ENCODE data around the gene URB2.

The URB2 gene

DNA sequence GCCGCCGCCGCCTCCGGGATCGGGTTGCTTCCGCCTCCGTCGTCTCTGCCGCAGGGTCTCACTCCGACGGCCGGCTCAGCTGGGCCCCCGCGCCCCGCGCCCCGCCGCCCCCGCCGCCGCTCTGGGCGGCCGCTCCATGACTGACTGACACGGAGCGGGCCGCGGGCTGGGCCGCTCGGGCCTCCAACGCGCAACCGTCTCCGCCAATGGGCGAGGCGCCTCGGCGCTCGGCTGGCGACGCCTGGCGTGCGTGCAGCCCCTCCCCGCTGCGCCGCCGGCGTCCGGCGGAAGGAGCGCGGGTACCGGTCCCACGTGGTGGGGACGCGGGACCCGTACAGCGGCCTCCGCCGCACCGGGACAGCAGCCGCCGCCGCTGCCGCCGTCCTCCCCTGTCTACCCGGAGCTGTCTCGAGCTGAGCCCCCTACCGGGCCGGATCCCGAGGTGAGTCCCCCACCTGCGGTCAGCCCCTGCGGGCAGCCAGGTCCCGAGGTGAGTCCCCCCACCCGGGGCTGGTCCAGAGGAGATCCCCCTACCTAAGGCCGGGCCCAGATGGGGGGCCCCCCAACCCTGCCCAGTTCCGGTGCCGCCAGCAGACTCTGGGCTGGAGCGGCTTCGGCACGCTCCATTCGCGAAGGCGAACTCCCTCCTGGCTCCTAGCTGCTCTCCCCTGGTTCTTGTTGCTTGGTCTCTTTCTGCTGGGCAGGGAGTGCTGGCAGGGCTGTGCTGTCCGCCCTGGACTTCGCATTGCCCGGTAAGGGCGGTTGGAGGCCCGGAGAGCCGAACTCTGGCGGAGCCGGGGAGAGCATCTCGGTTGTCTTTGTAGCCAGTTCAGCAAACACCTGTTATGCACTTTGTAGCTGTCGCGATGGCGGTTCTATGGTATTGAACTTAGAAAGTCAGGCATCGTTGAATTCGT is at the start of gene URB2, which contains the start of gene TAF5L (continued):
- 0 out of 2 replicates have a peak, but pooled peaks have one; percentile 56 for TF ChIP-seq ZNF184 (tag by site-specific recombination; IDR thresholded peaks at IDR 0.05)
- TF ChIP-seq SETDB1 (IDR thresholded peaks at IDR 0.05; ENCODE audit: insufficient read length, low read length) = no peak
- TF ChIP-seq, protein P1, sequence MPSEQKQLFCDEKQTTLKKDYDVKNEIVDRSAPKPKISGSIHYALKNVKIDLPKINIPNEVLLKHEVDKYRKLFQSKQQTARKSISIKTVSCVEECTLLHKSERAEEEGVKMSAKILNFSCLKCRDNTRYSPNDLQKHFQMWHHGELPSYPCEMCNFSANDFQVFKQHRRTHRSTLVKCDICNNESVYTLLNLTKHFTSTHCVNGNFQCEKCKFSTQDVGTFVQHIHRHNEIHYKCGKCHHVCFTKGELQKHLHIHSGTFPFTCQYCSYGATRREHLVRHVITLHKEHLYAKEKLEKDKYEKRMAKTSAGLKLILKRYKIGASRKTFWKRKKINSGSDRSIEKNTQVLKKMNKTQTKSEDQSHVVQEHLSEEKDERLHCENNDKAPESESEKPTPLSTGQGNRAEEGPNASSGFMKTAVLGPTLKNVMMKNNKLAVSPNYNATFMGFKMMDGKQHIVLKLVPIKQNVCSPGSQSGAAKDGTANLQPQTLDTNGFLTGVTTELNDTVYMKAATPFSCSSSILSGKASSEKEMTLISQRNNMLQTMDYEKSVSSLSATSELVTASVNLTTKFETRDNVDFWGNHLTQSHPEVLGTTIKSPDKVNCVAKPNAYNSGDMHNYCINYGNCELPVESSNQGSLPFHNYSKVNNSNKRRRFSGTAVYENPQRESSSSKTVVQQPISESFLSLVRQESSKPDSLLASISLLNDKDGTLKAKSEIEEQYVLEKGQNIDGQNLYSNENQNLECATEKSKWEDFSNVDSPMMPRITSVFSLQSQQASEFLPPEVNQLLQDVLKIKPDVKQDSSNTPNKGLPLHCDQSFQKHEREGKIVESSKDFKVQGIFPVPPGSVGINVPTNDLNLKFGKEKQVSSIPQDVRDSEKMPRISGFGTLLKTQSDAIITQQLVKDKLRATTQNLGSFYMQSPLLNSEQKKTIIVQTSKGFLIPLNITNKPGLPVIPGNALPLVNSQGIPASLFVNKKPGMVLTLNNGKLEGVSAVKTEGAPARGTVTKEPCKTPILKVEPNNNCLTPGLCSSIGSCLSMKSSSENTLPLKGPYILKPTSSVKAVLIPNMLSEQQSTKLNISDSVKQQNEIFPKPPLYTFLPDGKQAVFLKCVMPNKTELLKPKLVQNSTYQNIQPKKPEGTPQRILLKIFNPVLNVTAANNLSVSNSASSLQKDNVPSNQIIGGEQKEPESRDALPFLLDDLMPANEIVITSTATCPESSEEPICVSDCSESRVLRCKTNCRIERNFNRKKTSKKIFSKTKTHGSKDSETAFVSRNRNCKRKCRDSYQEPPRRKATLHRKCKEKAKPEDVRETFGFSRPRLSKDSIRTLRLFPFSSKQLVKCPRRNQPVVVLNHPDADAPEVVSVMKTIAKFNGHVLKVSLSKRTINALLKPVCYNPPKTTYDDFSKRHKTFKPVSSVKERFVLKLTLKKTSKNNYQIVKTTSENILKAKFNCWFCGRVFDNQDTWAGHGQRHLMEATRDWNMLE (tag by site-specific recombination; conservative IDR thresholded peaks at IDR 0.05; ENCODE audit: low read depth) = no peak
- TF ChIP-seq ZBTB17 (tag by site-specific recombination; IDR thresholded peaks at IDR 0.05) = peak; percentile 85
- TF ChIP-seq ZNF10 (tag by site-specific recombination; IDR thresholded peaks at IDR 0.05) = no peak
- peak; percentile 80; the same call in 1 of the 2 replicates for TF ChIP-seq ZNF221 (tag by site-specific recombination; IDR thresholded peaks at IDR 0.05; ENCODE audit: borderline replicate concordance)
- TF ChIP-seq ZNF2 (tag by site-specific recombination; IDR thresholded peaks at IDR 0.05) = peak; percentile 91
- peak; percentile 42; the same call in 1 of the 2 replicates for TF ChIP-seq KLF1 (tag by site-specific recombination; IDR thresholded peaks at IDR 0.05)
- TF ChIP-seq ZBTB8A (tag by site-specific recombination; IDR thresholded peaks at IDR 0.05) = peak; percentile 88
- no peak for TF ChIP-seq ZNF571 (tag by site-specific recombination; IDR thresholded peaks at IDR 0.05)
- 0 out of 2 replicates have a peak, but pooled peaks have one; percentile 32 for TF ChIP-seq OSR2 (tag by site-specific recombination; IDR thresholded peaks at IDR 0.05)
- TF ChIP-seq ZNF677 (tag by site-specific recombination; IDR thresholded peaks at IDR 0.05) = peak; percentile 59; the same call in 1 of the 2 replicates
- no peak for TF ChIP-seq BCL6B (tag by site-specific recombination; IDR thresholded peaks at IDR 0.05)
- TF ChIP-seq ZNF48 (tag by site-specific recombination; IDR thresholded peaks at IDR 0.05) = no peak
- TF ChIP-seq ZBTB6 (tag by site-specific recombination; IDR thresholded peaks at IDR 0.05) = peak; percentile 53; the same call in 1 of the 2 replicates
- TF ChIP-seq ZNF292 (tag by site-specific recombination; IDR thresholded peaks at IDR 0.05; ENCODE audit: borderline replicate concordance, low read depth) = no peak
- no peak for TF ChIP-seq ZNF114 (tag by site-specific recombination; IDR thresholded peaks at IDR 0.05)
- peak; percentile 85 for TF ChIP-seq GLIS1 (tag by site-specific recombination; IDR thresholded peaks at IDR 0.05)
- no peak for TF ChIP-seq ZNF555 (tag by site-specific recombination; conservative IDR thresholded peaks at IDR 0.05)
- peak; percentile 63 for TF ChIP-seq REST (tag by site-specific recombination; IDR thresholded peaks at IDR 0.05)
- TF ChIP-seq, protein P2, sequence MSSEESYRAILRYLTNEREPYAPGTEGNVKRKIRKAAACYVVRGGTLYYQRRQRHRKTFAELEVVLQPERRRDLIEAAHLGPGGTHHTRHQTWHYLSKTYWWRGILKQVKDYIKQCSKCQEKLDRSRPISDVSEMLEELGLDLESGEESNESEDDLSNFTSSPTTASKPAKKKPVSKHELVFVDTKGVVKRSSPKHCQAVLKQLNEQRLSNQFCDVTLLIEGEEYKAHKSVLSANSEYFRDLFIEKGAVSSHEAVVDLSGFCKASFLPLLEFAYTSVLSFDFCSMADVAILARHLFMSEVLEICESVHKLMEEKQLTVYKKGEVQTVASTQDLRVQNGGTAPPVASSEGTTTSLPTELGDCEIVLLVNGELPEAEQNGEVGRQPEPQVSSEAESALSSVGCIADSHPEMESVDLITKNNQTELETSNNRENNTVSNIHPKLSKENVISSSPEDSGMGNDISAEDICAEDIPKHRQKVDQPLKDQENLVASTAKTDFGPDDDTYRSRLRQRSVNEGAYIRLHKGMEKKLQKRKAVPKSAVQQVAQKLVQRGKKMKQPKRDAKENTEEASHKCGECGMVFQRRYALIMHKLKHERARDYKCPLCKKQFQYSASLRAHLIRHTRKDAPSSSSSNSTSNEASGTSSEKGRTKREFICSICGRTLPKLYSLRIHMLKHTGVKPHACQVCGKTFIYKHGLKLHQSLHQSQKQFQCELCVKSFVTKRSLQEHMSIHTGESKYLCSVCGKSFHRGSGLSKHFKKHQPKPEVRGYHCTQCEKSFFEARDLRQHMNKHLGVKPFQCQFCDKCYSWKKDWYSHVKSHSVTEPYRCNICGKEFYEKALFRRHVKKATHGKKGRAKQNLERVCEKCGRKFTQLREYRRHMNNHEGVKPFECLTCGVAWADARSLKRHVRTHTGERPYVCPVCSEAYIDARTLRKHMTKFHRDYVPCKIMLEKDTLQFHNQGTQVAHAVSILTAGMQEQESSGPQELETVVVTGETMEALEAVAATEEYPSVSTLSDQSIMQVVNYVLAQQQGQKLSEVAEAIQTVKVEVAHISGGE (tag by site-specific recombination; conservative IDR thresholded peaks at IDR 0.05; ENCODE audit: low read depth) = peak; percentile 95
- TF ChIP-seq GLIS2 (tag by site-specific recombination; IDR thresholded peaks at IDR 0.05) = peak; percentile 100
- TF ChIP-seq ZNF707 (tag by site-specific recombination; IDR thresholded peaks at IDR 0.05) = no peak
- TF ChIP-seq ZNF133 (tag by site-specific recombination; IDR thresholded peaks at IDR 0.05) = no peak
- peak; percentile 61; the same call in 1 of the 2 replicates for TF ChIP-seq ZNF785 (tag by site-specific recombination; IDR thresholded peaks at IDR 0.05)
